GM19395 (cell line): ENCODE measurements around the gene ATP11C.
"Not testable (repeated sequence)": the region's sequence is repeated elsewhere in the genome, so short reads cannot be mapped to it uniquely, and the experiment has no call there.

Experiments used
- ATAC-seq: cut with Tn5 transposase; IDR thresholded peaks from one replicate; pipeline ENCODE4 v1.9.1; 2021; ENCODE audit warnings: mild to moderate bottlenecking, moderate library complexity; ENCODE audit not compliant: unreplicated experiment

ATP11C gene

GRCh38 chrX:139738581-139738980 lies 194.3 kb downstream of the ATP11C start:
- peak; percentile 71 for ATAC-seq

- no peak for ATAC-seq
Observed at GRCh38 chrX:139736151-139736550, 196.7 kb downstream of the ATP11C start.

GRCh38 chrX:139734996-139735395 lies 197.9 kb downstream of the ATP11C start:
- ATAC-seq = no peak

- peak; percentile 91 for ATAC-seq
Observed at GRCh38 chrX:139725720-139726119, 207.1 kb downstream of the ATP11C start.

- ATAC-seq = no peak
Observed at GRCh38 chrX:139724626-139725025, 208.2 kb downstream of the ATP11C start.

GRCh38 chrX:139720979-139721378 lies 211.9 kb downstream of the ATP11C start:
- no peak for ATAC-seq

GRCh38 chrX:139720136-139720535 lies 212.7 kb downstream of the ATP11C start:
- ATAC-seq = no peak

- no peak for ATAC-seq
Observed at GRCh38 chrX:139708067-139708466, 224.8 kb downstream of the ATP11C start, which contains the start of gene MCF2. Gene MCF2 (minus strand): TSS chrX:139708167. CDS start chrX:139651744, 56,423 bp downstream.

- no peak for ATAC-seq
Observed at GRCh38 chrX:139702658-139703057, 230.2 kb downstream of the ATP11C start.

- no peak for ATAC-seq
Observed at GRCh38 chrX:139692908-139693307, 239.9 kb downstream of the ATP11C start.

GRCh38 chrX:139692506-139692849 lies 240.4 kb downstream of the ATP11C start:
- ATAC-seq = no peak

- ATAC-seq = no peak
Observed at GRCh38 chrX:139691843-139692505, 240.9 kb downstream of the ATP11C start.

GRCh38 chrX:139691493-139691842 lies 241.4 kb downstream of the ATP11C start:
- no peak for ATAC-seq

- ATAC-seq = not testable (repeated sequence)
Observed at GRCh38 chrX:139685175-139685574, 247.7 kb downstream of the ATP11C start.

GRCh38 chrX:139680356-139680755 lies 252.5 kb downstream of the ATP11C start:
- ATAC-seq = no peak
